T-helper 2 cell treated with Interferon-gamma antibody and Interleukin-4, amounts not matched to agents 5 μg/mL and 100 μg/mL, for 36 hours (primary cell): ENCODE measurements around the gene CPNE4.
"Not testable (repeated sequence)": the region's sequence is repeated elsewhere in the genome, so short reads cannot be mapped to it uniquely, and the experiment has no call there.

ENCODE experiments used
- DNase-seq: peaks from one replicate; pipeline ENCODE4 v3.0.0; 2021; ENCODE audit warnings: low spot score
- H3K27ac Mint-ChIP-seq: one replicate; pipeline ENCODE4 v1.8.0; 2021; ENCODE audit warnings: mild to moderate bottlenecking, mixed read lengths
- H3K27me3 Mint-ChIP-seq: one replicate; pipeline ENCODE4 v1.8.0; 2021; ENCODE audit warnings: low read depth, mixed read lengths
- H3K36me3 Mint-ChIP-seq: one replicate; pipeline ENCODE4 v1.8.0; 2021; ENCODE audit warnings: low read depth, mixed read lengths
- H3K4me1 Mint-ChIP-seq: one replicate; pipeline ENCODE4 v1.8.0; 2021; ENCODE audit warnings: low read depth, mixed read lengths
- H3K4me3 Mint-ChIP-seq: one replicate; pipeline ENCODE4 v1.8.0; 2022; ENCODE audit warnings: mild to moderate bottlenecking, moderate library complexity, mixed read lengths
- H3K9me3 Mint-ChIP-seq: one replicate; pipeline ENCODE4 v1.8.0; 2021; ENCODE audit warnings: mixed read lengths

The CPNE4 gene

DNA sequence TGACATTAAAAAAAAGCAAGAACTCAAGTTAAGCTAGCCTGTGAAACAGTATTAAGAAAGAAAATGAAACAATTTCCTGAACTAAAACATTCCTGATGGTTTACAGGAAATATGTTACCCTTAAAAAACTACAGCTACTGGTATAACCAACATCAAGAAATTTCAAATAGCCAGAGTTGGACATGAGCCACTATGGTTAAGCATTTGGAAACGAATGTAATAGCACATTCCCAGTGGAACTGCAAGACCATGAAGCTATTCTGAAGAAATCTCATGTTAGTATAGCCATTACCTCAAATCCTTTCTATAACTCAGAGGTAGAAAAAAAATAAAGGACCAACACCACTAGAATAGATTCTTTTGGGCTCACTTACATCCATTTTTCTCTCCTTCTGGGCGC is 30.2 kb downstream of the CPNE4 start:
- Mint-ChIP-seq H3K36me3 (no peaks in the 10 kb centered on the region), H3K4me3 (no peak overlapping the region), H3K4me1 (no peaks in the 10 kb centered on the region), H3K27ac (no peak overlapping the region), H3K27me3 (no peaks in the 10 kb centered on the region), H3K9me3 (no peaks in the 10 kb centered on the region)
- DNase-seq, result no peak

DNA sequence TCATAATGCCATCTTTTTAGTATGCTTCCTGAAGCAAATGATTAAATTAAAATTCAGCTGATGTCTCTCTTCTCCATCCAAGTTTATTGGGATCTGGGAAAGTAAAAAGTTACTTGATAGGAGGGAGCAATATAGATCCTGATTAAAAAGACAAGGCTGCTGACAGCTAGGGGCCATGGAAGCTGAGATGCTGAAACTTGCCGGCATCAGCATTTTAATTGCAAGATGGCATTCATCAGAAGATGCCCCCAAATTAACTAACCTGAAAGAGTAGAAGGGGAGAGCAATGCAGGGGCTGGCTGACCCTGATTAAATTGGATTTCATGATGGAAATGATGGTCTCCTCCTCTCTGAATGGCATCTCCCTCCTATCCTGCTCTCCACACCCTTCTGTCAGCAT is 31.1 kb downstream of the CPNE4 start:
- H3K9me3 Mint-ChIP-seq, result no peaks in the 10 kb centered on the region
- no peak overlapping the region for H3K27ac Mint-ChIP-seq
- no peaks in the 10 kb centered on the region for H3K36me3 Mint-ChIP-seq
- no peak for DNase-seq
- H3K4me1 Mint-ChIP-seq, result no peaks in the 10 kb centered on the region
- no peaks in the 10 kb centered on the region for H3K27me3 Mint-ChIP-seq
- no peak overlapping the region for H3K4me3 Mint-ChIP-seq

DNA sequence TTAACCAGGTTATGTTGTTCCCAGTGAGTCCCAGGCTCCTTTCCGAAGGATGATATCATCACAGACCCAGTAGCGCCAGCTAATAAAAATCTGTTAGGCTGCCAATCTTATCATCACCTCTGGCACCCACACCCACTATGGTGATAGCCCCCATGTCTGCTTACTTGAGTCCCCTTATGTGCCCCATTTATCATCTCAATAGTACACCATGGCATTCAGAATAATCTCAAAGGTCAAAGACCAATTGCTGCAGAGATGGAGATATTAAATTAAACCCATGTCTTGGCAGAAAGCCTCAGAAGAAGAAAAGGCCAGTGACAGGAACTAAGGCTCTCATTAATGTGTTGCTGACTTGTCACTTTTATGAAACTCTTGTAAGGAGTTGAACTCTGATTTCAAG is 32.8 kb downstream of the CPNE4 start:
- Mint-ChIP-seq H3K4me1 (no peaks in the 10 kb centered on the region), H3K27me3 (no peaks in the 10 kb centered on the region), H3K9me3 (no peaks in the 10 kb centered on the region), H3K27ac (no peak overlapping the region), H3K36me3 (no peaks in the 10 kb centered on the region), H3K4me3 (no peak overlapping the region)
- no peak for DNase-seq

DNA sequence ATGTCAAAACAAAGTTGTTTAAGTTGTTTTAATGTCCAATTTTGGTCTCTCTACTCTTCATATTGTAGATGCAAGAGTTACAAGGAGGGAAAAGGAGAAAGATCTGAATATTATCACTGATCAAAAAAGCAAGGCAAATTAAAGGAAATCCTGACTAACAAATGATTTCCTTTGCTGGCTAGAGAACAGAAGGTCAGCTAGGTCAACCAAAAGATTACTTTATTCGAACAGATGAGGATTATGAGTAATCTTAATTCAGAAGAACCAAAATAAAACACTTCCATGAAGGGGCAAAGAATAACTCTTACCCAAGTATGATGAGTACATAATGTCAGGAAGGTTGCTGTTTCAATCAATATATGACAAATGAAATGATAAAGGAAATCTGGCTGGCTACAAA is 33.8 kb downstream of the CPNE4 start:
- no peaks in the 10 kb centered on the region for H3K27me3 Mint-ChIP-seq
- DNase-seq, result no peak
- H3K4me3 Mint-ChIP-seq, result no peak overlapping the region
- no peak overlapping the region for H3K27ac Mint-ChIP-seq
- H3K9me3 Mint-ChIP-seq, result no peaks in the 10 kb centered on the region
- no peaks in the 10 kb centered on the region for H3K36me3 Mint-ChIP-seq
- no peaks in the 10 kb centered on the region for H3K4me1 Mint-ChIP-seq

DNA sequence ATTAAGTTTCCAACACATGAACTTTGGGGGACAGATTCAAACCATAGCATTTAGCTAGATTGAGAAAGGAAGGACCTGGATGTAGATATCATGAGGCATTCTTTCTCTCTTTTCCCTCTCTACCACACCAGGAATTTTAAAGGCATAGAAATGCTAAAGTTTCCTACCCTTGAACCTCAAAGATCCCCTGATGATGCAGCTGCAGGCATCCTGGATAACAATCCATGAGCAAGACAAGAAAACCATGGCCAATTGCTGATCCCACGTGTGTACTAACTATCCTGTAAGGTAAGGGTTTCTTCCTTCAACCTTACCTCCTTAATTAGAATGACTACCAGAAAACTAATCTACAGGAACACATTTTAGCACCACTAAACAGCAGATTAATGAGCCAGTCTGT is 36.8 kb downstream of the CPNE4 start:
- H3K36me3 Mint-ChIP-seq, result no peaks in the 10 kb centered on the region
- H3K4me1 Mint-ChIP-seq, result no peaks in the 10 kb centered on the region
- no peaks in the 10 kb centered on the region for H3K27me3 Mint-ChIP-seq
- H3K9me3 Mint-ChIP-seq, result no peaks in the 10 kb centered on the region
- H3K4me3 Mint-ChIP-seq, result no peak overlapping the region
- DNase-seq, result no peak
- H3K27ac Mint-ChIP-seq, result no peak overlapping the region

DNA sequence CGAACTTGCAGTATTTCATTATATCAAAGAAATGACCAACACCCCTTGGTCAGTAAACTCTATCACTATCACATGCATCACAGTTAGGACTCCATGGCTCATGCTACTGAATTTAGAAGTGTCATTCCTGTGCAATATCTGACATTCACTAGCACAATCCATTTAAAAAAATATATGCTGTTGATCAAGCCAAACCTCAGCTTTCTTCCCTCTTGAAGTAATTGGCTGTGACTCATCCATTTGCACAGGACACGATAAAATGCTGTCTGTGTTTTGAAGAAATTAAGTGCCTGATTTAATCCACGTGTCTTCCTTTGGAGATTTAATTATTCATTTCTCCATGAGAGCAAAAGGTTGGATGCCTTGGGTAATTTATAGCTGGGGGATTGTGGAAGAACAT is 38.9 kb downstream of the CPNE4 start:
- Mint-ChIP-seq H3K27ac (no peak overlapping the region), H3K36me3 (no peaks in the 10 kb centered on the region), H3K27me3 (no peaks in the 10 kb centered on the region), H3K4me1 (no peaks in the 10 kb centered on the region), H3K4me3 (no peak overlapping the region), H3K9me3 (peaks cover 6% of the 10 kb centered on the region)
- DNase-seq, result no peak

DNA sequence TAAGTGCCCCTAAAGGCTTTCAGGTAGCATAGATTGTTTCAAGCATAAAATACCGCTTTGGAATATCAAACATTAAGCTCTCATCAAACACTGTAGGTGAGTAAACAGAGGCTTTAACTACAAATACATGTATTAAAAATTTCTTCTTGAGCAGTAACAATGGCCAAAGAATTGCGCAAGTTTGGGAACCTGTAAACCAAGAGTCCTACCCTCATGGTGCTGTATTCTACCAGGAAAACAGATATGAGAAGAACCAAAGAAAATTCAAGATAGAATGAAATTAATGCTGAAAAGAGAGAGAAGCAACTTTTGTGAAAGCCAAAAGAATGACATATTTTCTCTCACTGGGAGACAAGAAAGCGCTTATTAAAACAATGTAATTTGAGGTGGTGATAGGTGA is 45.5 kb downstream of the CPNE4 start:
- no peaks in the 10 kb centered on the region for H3K27me3 Mint-ChIP-seq
- no peak overlapping the region for H3K4me3 Mint-ChIP-seq
- H3K4me1 Mint-ChIP-seq, result no peaks in the 10 kb centered on the region
- no peaks in the 10 kb centered on the region for H3K36me3 Mint-ChIP-seq
- DNase-seq, result no peak
- H3K27ac Mint-ChIP-seq, result no peak overlapping the region
- peaks cover 7% of the 10 kb centered on the region for H3K9me3 Mint-ChIP-seq

DNA sequence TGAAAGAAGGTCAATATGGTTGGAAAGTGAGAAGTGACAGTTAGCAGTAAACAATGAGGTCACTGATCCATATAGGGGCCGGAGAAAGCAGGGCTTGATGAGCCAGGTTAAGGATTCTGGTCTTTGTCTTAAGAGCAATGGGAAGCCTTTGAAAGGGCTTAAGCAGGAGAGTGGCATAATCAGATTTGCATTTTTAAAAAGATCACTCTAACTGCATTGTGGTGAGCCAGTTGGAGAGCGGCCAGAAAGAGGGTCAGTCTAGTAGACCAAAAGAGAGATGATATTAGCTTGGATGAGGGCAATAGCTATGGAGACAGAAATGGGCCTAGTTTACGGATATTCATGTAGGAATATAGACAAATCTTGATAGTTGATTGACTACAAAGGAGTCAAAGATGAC is 46.6 kb downstream of the CPNE4 start:
- Mint-ChIP-seq H3K27ac (no peak overlapping the region), H3K4me1 (no peaks in the 10 kb centered on the region), H3K27me3 (no peaks in the 10 kb centered on the region), H3K36me3 (no peaks in the 10 kb centered on the region), H3K9me3 (peaks cover 7% of the 10 kb centered on the region), H3K4me3 (no peak overlapping the region)
- no peak for DNase-seq

DNA sequence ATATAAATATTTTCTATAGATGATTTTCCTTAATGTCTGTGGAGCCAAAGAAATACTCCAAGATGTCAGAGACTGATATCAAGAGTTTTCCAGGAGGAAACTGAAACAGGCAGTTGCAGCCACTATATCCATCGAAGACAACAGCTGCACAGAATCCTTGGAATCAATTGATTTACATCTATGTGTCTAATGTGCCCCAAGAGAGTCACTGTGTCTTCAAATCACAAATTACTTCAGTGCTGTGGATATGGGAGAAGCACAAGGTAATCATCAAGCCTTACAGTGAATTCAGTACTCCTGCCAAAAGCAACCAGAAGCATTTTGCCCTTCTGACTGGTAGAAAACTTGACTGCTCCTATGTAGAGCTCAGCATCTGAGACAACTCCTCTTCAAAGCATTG is 51.1 kb downstream of the CPNE4 start:
- Mint-ChIP-seq H3K27me3 (no peaks in the 10 kb centered on the region), H3K4me1 (no peaks in the 10 kb centered on the region), H3K4me3 (no peak overlapping the region), H3K9me3 (peaks cover under 1% of the 10 kb centered on the region), H3K36me3 (no peaks in the 10 kb centered on the region), H3K27ac (no peak overlapping the region)
- no peak for DNase-seq

DNA sequence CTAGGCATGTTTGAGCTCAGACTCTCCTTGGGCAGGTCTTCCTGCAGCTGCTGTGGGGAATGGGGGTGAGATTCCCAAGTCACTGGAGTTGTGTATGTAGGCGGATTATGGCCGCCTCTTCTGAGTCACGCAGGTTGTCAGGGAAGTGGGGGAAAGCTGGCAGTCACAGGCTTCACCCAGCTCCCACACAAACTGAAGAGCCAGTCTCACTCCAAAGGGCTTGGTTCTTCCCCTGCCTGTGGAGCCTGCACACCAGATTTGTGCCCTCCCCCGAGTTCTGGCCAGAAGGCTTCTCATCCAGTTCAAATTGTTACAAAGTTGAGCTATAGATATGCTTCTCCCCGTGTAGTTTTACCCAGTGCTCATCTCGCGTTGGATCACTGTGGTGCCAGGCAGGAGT is 53.5 kb downstream of the CPNE4 start:
- Mint-ChIP-seq H3K27me3 (no peaks in the 10 kb centered on the region), H3K36me3 (no peaks in the 10 kb centered on the region), H3K4me3 (no peak overlapping the region), H3K4me1 (no peaks in the 10 kb centered on the region), H3K9me3 (peaks cover 3% of the 10 kb centered on the region), H3K27ac (no peak overlapping the region)
- no peak for DNase-seq

DNA sequence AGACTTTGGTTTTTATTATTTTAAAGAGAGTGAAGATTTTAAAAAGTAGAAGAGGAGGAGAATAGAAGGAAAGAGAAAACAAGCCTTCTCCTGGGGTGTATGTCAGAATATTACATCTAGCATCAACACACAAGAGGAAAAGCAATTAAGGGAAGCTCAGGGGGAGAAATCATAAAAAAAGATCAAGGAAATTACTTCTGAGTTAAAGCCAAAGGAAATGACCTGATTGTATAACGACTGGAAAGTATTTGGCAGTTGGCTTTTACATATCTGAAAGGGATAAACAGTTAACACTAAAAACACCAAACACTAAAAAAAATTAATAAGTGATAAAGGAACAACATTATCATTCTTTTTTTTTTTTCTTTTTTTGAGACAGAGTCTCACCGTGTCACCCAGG is 58.4 kb downstream of the CPNE4 start:
- Mint-ChIP-seq H3K36me3 (no peaks in the 10 kb centered on the region), H3K4me3 (no peak overlapping the region), H3K27ac (no peak overlapping the region), H3K27me3 (no peaks in the 10 kb centered on the region), H3K4me1 (no peaks in the 10 kb centered on the region), H3K9me3 (peaks cover 3% of the 10 kb centered on the region)
- no peak for DNase-seq

DNA sequence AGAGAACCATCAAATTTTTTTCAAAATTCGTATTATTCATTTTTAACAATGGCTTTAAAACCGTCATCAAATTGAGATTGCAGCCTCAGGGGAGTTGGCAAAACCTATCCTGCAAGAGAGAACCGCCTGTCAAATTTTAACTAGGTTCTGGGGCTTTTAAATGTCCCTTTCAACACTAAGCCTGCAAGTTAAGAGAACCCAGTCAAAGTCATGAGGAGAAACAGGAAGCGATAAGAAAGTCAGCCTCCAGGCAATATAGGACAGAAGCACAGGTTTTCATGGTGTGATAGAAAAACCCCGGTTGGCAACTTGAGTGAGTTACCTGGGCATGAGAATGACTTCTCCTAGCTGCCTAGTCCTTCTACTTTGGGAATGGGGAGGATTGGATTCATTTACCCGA is 59.8 kb downstream of the CPNE4 start:
- no peak overlapping the region for H3K27ac Mint-ChIP-seq
- no peaks in the 10 kb centered on the region for H3K4me1 Mint-ChIP-seq
- H3K36me3 Mint-ChIP-seq, result no peaks in the 10 kb centered on the region
- peaks cover 3% of the 10 kb centered on the region for H3K9me3 Mint-ChIP-seq
- DNase-seq, result no peak
- H3K27me3 Mint-ChIP-seq, result no peaks in the 10 kb centered on the region
- no peak overlapping the region for H3K4me3 Mint-ChIP-seq

DNA sequence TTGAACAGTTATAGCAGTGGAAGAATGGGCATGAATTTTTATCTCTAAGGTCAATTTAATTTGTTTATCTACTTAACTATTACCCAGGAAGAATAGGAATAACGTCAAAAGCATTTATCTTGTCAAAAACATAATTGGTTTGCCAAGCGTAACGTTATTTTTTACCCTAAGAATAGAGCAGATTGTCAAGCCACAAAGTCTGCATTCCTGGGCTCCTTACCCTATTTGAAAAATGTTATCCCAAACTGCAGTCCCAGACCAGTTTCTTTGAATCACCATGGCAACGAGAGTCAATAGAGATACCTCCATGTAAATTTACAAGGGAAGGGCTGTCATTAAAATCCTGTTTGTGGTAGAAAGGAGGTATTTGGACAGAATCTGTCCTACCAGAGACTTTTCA is 61.1 kb downstream of the CPNE4 start:
- Mint-ChIP-seq H3K27ac (no peak overlapping the region), H3K4me1 (no peaks in the 10 kb centered on the region), H3K36me3 (no peaks in the 10 kb centered on the region), H3K9me3 (peaks cover 3% of the 10 kb centered on the region), H3K27me3 (no peaks in the 10 kb centered on the region), H3K4me3 (no peak overlapping the region)
- DNase-seq, result no peak

DNA sequence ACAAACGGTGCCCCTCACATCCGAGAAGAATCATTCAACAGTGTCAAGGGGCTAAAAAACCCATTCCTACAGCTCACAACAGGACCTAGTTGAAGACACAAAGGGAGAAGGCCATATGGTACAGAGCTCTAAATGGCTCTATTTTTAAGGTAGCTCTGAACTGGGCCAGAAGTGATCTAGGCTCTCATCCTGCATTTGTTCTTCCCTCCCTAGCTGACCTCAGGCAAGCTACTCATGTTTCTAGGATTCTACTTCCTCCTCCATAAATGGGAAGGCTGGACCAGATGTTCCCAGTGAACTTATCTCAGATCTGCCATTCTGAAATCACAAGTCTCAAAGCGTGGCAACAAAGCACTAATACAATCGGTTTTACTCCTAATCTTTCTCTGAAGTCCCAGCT is 62.3 kb downstream of the CPNE4 start:
- H3K4me3 Mint-ChIP-seq, result no peak overlapping the region

DNA sequence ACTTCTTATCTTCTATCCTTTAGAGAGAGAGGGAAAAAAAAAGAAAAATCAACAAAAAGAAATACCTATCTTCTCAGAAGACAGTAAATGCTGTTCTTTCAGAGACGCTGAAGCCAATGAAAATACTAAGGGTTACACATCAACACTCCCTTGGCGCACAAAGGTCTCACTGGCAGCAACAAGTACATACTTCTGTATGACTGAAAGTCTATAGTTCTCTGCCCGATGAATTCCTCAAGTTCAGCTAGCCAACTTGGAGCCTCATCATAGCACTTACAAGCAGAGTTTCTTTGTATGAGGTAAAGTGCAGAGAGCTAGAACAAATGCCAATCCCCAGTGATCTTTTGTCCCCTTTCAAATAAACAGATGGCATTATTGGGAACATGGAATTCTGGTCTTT is 62.7 kb downstream of the CPNE4 start:
- no peaks in the 10 kb centered on the region for H3K4me1 Mint-ChIP-seq
- no peak overlapping the region for H3K27ac Mint-ChIP-seq
- H3K9me3 Mint-ChIP-seq, result no peaks in the 10 kb centered on the region
- DNase-seq, result no peak
- no peaks in the 10 kb centered on the region for H3K27me3 Mint-ChIP-seq
- no peak overlapping the region for H3K4me3 Mint-ChIP-seq
- no peaks in the 10 kb centered on the region for H3K36me3 Mint-ChIP-seq

More for the DNA sequence above, 62.3 kb downstream of the CPNE4 start:
- no peaks in the 10 kb centered on the region for H3K4me1 Mint-ChIP-seq
- no peaks in the 10 kb centered on the region for H3K36me3 Mint-ChIP-seq
- H3K27ac Mint-ChIP-seq, result no peak overlapping the region
- no peak for DNase-seq
- no peaks in the 10 kb centered on the region for H3K9me3 Mint-ChIP-seq
- no peaks in the 10 kb centered on the region for H3K27me3 Mint-ChIP-seq

DNA sequence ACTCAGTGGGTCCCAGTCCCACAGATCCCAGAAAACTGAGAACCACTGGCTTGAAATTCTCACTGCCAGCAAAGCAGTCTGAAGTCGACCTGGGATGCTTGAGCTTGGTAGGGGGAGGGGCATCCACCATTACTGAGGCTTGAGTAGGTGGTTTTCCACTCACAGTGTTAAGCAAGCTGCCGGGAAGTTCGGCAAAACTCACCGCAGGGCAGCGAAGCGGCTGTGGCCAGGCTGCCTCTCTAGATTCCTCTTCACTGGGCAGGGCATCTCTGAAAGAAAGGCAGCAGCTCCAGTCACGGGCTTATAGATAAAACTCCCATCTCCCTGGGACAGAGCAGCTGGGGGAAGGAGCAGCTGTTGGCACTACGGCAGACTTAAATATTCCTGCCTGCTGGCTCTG is 71.4 kb downstream of the CPNE4 start:
- DNase-seq, H3K27me3 Mint-ChIP-seq, H3K4me3 Mint-ChIP-seq, H3K36me3 Mint-ChIP-seq, H3K27ac Mint-ChIP-seq, H3K4me1 Mint-ChIP-seq: not testable (repeated sequence)
- peaks cover 14% of the 10 kb centered on the region for H3K9me3 Mint-ChIP-seq
